ENCODE measurements around the gene CALML6. TPM values are rescaled to one million over a fixed set of nuclear protein-coding genes. Genes with fewer than 3 reads are reported as not detected.
A peak's percentile ranks its signal among the peaks of the same experiment; 100 is the strongest.

The CALML6 gene
- total RNA-seq, 6 experiments from 2014 or later = 0.11 to 0.95 (median 0.48) TPM; not detected in 1

DNA sequence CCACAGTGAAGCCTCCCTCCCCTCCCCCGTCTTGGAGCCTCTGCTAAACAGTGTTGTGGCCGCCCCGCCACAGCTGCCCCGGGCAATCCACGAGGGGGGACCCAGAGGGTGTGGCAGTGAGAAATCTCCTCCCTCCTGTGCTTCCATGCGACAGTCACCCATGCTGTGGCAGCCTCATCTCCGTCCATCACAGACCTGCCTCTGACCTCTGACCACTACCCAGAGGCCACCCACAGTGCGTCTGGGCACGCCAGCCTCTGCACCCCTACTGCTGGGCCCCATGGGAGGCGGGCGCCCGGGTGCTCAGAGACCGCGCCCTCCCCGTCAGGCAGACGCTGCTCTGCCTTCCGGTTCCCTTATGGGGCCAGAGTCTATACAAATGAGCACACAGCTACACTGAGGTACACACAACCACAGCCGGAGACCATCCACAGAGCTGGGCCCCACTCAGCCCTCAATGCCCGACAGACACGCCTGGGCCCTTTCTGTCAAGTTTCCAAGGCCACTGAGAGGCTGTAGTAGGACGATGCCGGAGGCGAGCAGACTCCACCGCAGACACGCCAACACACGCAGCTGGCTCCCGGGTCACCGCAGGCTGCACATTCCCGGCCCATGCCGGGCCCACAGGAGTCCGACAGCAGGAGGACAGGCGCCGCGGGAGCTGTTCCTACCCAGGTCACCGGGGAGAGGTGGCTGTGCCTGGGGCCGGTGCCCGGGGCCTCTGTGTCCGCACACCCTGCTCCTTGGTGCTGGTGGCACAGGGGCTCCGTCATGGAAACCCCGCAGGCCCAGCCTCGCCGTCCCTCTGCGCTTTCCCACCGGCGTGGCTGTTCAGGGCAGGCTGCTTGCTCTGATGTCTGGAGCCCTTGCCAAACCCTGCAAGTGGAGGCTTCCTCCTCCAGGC lies 27.9 kb downstream of the CALML6 start:
- no peak for TF ChIP-seq CTCF (IDR thresholded peaks at IDR 0.05)
- Mint-ChIP-seq H3K4me3 (no peak overlapping the region), H3K27me3 (ENCODE audit: insufficient read depth) (peaks cover 22% of the 10 kb centered on the region), H3K27ac (no peak overlapping the region), H3K36me3 (ENCODE audit: low read depth) (no peaks in the 10 kb centered on the region), H3K9me3 (no peaks in the 10 kb centered on the region), H3K4me1 (ENCODE audit: low read depth) (no peaks in the 10 kb centered on the region)
- no peak for DNase-seq

DNA sequence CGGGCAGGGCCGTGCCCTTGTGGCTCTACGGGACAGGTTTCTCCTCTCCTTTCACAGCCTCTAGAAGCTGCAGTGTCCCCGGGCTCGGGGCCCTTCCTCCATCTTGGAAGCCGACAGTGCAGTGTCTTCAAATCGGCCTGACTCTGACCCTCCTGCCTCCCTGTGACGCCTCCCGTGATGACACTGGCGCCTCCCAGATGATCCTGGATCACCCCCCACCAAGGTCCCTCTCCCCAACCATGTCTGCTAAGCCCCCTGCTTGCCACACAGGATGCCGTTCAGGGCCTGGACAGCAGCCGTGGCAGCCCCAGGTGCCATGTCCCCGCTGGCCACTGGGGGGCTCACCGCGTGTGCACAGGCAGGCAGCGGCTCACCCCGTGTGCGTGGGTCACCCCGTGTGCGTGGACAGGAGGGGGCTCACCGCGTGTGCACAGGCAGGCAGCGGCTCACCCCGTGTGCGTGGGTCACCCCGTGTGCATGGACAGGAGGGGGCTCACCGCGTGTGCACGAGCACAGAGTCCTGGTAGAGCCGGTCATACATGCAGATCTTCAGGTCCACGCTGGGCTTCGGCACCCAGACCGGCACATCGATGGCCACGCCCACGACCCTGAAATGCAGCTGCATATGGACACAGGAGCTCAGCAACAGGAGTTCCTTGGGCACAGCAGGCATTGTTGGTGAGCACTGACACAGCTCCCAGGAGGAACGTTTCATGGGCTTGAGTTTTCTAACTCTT lies 28.9 kb downstream of the CALML6 start:
- peak; percentile 90 for TF ChIP-seq CTCF (IDR thresholded peaks at IDR 0.05)
- Mint-ChIP-seq H3K27me3 (ENCODE audit: insufficient read depth) (peaks cover 24% of the 10 kb centered on the region), H3K9me3 (no peaks in the 10 kb centered on the region), H3K4me1 (ENCODE audit: low read depth) (no peaks in the 10 kb centered on the region), H3K36me3 (ENCODE audit: low read depth) (no peaks in the 10 kb centered on the region), H3K27ac (no peak overlapping the region), H3K4me3 (peak overlapping the region; percentile 29; the same call in 1 of the 2 replicates)
- DNase-seq = no peak

GRCh38 chr1:1945782-1946393 lies 30.8 kb downstream of the CALML6 start:
- no peak for TF ChIP-seq CTCF (IDR thresholded peaks at IDR 0.05)
- no peaks in the 10 kb centered on the region for H3K4me1 Mint-ChIP-seq (ENCODE audit: low read depth)

GRCh38 chr1:1946540-1946939 lies 31.5 kb downstream of the CALML6 start:
- H3K4me3 Mint-ChIP-seq = no peak overlapping the region
- no peaks in the 10 kb centered on the region for H3K9me3 Mint-ChIP-seq
- TF ChIP-seq CTCF (IDR thresholded peaks at IDR 0.05) = no peak
- H3K4me1 Mint-ChIP-seq (ENCODE audit: low read depth) = no peaks in the 10 kb centered on the region
- H3K36me3 Mint-ChIP-seq (ENCODE audit: low read depth) = no peaks in the 10 kb centered on the region
- H3K27me3 Mint-ChIP-seq (ENCODE audit: insufficient read depth) = peaks cover 26% of the 10 kb centered on the region
- H3K27ac Mint-ChIP-seq = no peak overlapping the region
- DNase-seq = no peak

More at GRCh38 chr1:1945782-1946393, 30.8 kb downstream of the CALML6 start:
- Mint-ChIP-seq H3K27ac (no peak overlapping the region), H3K36me3 (ENCODE audit: low read depth) (no peaks in the 10 kb centered on the region), H3K27me3 (ENCODE audit: insufficient read depth) (peaks cover 25% of the 10 kb centered on the region), H3K4me3 (no peak overlapping the region), H3K9me3 (no peaks in the 10 kb centered on the region)
- DNase-seq = no peak

GRCh38 chr1:1947493-1947892 lies 32.4 kb downstream of the CALML6 start:
- Mint-ChIP-seq H3K27ac (no peak overlapping the region), H3K27me3 (ENCODE audit: insufficient read depth) (peaks cover 24% of the 10 kb centered on the region), H3K4me1 (ENCODE audit: low read depth) (no peaks in the 10 kb centered on the region), H3K36me3 (ENCODE audit: low read depth) (no peaks in the 10 kb centered on the region), H3K9me3 (no peaks in the 10 kb centered on the region), H3K4me3 (no peak overlapping the region)
- TF ChIP-seq CTCF (IDR thresholded peaks at IDR 0.05) = no peak
- no peak for DNase-seq
